ENCODE measurements around the gene CTXND1.

The CTXND1 gene

DNA sequence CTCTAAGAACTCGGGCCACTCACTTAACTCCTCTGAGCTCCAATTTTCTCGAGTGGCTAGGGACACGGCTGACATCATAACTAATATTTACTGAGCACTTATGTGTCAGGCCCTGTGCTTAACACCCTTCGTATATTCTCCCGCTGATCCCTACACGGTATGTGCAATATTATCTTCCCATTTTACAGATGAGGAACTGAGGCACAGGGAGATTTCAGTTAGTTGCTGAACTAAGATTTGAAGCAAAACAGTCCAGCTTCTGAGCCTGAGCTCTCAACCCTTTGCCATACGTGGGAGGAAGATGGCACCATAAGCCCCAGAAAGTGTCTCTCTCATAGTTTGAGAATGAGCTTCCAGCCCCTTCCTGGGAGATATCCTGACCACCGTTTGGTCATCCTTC lies 79.6 kb downstream of the CTXND1 start:
- TF ChIP-seq, protein P1, sequence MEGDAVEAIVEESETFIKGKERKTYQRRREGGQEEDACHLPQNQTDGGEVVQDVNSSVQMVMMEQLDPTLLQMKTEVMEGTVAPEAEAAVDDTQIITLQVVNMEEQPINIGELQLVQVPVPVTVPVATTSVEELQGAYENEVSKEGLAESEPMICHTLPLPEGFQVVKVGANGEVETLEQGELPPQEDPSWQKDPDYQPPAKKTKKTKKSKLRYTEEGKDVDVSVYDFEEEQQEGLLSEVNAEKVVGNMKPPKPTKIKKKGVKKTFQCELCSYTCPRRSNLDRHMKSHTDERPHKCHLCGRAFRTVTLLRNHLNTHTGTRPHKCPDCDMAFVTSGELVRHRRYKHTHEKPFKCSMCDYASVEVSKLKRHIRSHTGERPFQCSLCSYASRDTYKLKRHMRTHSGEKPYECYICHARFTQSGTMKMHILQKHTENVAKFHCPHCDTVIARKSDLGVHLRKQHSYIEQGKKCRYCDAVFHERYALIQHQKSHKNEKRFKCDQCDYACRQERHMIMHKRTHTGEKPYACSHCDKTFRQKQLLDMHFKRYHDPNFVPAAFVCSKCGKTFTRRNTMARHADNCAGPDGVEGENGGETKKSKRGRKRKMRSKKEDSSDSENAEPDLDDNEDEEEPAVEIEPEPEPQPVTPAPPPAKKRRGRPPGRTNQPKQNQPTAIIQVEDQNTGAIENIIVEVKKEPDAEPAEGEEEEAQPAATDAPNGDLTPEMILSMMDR (IDR thresholded peaks at IDR 0.05; ENCODE audit: control insufficient read depth, extremely low read depth, insufficient read depth) = no peak
- H3K4me3 ChIP-seq (ENCODE audit: low read depth, low read length) = no peak overlapping the region
- DNase-seq (ENCODE audit: low read depth) = no peak

DNA sequence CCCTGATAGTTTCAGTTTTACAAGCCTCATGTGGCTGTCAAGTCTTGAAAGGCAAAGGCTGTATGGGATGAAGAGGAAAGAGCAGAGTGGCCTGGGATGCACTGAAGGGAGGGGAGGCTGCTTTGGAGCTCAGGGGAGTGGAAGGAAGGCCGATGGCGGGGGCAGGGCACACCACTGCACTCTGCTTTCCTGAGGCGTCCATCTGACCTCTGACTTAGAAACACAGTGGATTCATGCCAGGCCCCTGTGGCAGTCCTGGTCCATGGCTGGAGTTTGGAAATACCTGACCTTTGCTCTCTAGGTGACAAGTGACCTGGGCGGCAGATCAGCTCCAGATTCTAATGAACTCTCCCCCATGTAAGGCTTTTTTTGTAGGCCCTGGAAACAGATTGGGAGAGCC lies 80.2 kb downstream of the CTXND1 start:
- DNase-seq (ENCODE audit: low read depth) = no peak
- no peak overlapping the region for H3K4me3 ChIP-seq (ENCODE audit: low read depth, low read length)
- TF ChIP-seq, protein P1 (IDR thresholded peaks at IDR 0.05; ENCODE audit: control insufficient read depth, extremely low read depth, insufficient read depth) = no peak

DNA sequence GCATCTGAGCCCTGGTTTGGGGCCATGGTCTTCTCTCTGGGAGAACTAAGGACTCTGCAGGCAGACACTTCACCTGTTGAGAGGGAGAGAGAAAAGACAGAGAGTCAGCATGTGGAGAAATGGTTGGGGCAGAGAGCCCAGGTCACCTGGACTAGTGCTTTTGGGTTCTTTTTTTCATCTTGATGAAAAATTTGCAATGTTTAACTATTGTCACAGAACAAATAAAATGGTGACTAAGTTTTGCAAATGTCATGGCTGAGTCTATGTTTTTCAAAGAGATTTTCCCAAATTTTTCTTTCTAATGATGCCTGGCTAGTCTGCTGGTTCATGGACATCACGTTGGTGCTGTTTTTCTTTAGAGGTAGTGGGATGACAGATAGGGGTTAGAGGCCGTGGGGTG lies 81.4 kb downstream of the CTXND1 start:
- DNase-seq (ENCODE audit: low read depth) = no peak
- H3K4me3 ChIP-seq (ENCODE audit: low read depth, low read length) = no peak overlapping the region
- TF ChIP-seq, protein P1 (IDR thresholded peaks at IDR 0.05; ENCODE audit: control insufficient read depth, extremely low read depth, insufficient read depth) = no peak

DNA sequence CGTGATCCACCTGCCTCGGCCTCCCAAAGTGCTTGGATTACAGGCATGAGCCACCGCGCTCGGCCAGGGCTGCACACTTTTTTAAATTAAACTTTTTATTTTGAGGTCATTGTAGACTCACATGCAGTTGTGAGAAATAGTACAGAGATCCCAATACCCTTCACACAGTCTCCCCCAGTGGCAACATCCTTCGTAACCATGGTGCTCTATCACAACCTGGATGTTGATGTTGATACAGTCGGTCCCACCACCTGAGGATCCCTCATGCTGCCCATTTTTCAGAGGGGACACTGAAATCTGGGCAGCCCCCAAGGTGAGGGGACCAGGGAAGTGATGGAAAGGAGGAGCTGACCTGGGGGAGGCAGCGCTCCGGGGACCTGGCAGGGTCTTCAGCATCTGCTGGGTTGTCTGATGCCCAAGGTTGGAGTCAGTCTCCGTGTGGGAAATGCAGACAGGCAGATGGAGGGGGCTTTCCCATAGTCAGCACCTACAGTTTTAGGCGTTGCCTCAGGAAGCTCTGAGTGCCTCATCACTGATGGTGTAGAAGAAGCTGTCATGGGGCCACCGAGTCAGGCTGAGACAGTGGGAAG lies 82.2 kb downstream of the CTXND1 start:
- TF ChIP-seq, protein P1 (IDR thresholded peaks at IDR 0.05; ENCODE audit: control insufficient read depth, extremely low read depth, insufficient read depth) = no peak
- DNase-seq (ENCODE audit: low read depth) = no peak
- no peak overlapping the region for H3K4me3 ChIP-seq (ENCODE audit: low read depth, low read length)

DNA sequence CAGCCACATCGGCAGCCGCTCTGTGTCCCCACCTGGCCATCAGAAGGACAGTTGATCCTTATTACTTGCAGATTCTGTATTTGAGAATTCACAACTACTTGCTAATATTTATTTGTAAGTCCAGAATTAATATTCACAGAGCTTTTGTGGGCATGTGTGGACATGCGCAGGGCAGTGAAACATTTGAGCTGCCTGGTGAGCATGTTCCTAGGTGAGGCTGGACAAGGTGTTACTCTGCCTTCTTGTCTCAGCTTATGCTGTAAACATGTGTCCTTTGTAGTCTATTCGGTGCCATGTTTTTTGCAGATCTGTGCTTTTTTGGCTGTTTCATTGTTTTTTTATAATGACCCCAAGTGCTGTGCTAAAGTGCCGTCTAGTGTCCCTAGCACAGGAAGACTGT lies 83.6 kb downstream of the CTXND1 start:
- no peak for DNase-seq (ENCODE audit: low read depth)
- no peak overlapping the region for H3K4me3 ChIP-seq (ENCODE audit: low read depth, low read length)
- TF ChIP-seq, protein P1 (IDR thresholded peaks at IDR 0.05; ENCODE audit: control insufficient read depth, extremely low read depth, insufficient read depth) = no peak

DNA sequence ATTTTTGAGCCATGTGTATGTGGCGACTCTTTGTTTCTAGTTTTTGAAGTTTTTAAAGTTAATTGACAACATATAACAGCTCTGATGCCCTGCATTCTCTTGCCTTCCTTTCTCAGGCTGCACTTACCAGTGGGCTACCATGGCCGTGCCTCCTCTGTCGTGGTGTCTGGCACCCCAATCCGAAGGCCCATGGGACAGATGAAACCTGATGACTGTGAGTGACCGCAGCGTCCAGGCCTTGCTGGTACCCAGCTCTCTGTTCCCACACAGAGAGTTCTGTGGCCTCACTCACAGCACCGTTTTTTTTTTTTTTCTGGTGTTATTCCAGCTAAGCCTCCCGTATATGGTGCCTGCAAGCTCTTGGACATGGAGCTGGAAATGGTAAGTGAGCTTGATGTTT lies 84.1 kb downstream of the CTXND1 start:
- no peak for DNase-seq (ENCODE audit: low read depth)
- no peak overlapping the region for H3K4me3 ChIP-seq (ENCODE audit: low read depth, low read length)
- TF ChIP-seq, protein P1 (IDR thresholded peaks at IDR 0.05; ENCODE audit: control insufficient read depth, extremely low read depth, insufficient read depth) = no peak

DNA sequence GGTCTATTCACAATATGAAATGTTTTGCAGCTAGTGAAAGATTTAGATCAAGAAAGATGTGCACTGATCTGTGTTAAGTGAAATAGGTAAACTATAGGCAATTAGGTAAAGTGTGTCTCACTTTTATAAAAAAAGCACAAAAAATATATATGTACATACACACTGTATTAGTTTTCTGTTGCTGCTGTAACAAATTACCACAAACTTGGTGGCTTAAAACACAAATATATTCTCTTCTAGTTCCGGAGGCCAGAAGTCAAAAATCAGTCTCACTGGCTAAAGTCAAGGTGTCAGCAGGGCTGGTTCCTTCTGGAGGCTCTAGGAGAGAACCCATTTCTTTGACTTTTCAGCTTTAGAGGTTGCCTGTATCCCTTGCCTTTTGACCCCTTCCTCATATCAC lies 88.1 kb downstream of the CTXND1 start:
- no peak for DNase-seq (ENCODE audit: low read depth)
- H3K4me3 ChIP-seq (ENCODE audit: low read depth, low read length) = no peak overlapping the region
- TF ChIP-seq, protein P1 (IDR thresholded peaks at IDR 0.05; ENCODE audit: control insufficient read depth, extremely low read depth, insufficient read depth) = no peak

Data from LNCaP clone FGC (cell line).